Measurements from ENCODE around the gene BAZ2B.

Gene BAZ2B

GRCh38 chr2:159460227-159460626, 156.1 kb downstream of the BAZ2B start:
- ATAC-seq = no peak
- TF ChIP-seq ESRRG (CRISPR knock-in tag; IDR thresholded peaks at IDR 0.05) = no peak
- no peak for TF ChIP-seq TSHZ2 (CRISPR knock-in tag; IDR thresholded peaks at IDR 0.05)
- TF ChIP-seq CREB5 (CRISPR knock-in tag; IDR thresholded peaks at IDR 0.05; ENCODE audit: low read depth) = no peak
- no peak for TF ChIP-seq ZNF565 (CRISPR knock-in tag; conservative IDR thresholded peaks at IDR 0.05; ENCODE audit: low read depth)
- no peak for TF ChIP-seq POU6F1 (CRISPR knock-in tag; IDR thresholded peaks at IDR 0.05; ENCODE audit: borderline replicate concordance, low read depth)
- no peak for TF ChIP-seq CSDC2 (CRISPR knock-in tag; IDR thresholded peaks at IDR 0.05)
- TF ChIP-seq CSRNP3 (CRISPR knock-in tag; IDR thresholded peaks at IDR 0.05) = no peak
- TF ChIP-seq ZNF8 (CRISPR knock-in tag; IDR thresholded peaks at IDR 0.05) = no peak
- no peak for TF ChIP-seq ZFP3 (CRISPR knock-in tag; IDR thresholded peaks at IDR 0.05)
- no peak for TF ChIP-seq TCF4 (CRISPR knock-in tag; IDR thresholded peaks at IDR 0.05; ENCODE audit: borderline replicate concordance)

- ATAC-seq = no peak
- no peak for TF ChIP-seq SNAI2 (CRISPR knock-in tag; IDR thresholded peaks at IDR 0.05)
- no peak for TF ChIP-seq ESRRG (CRISPR knock-in tag; IDR thresholded peaks at IDR 0.05)
- no peak for TF ChIP-seq BACH2 (CRISPR knock-in tag; IDR thresholded peaks at IDR 0.05; ENCODE audit: borderline replicate concordance)
- no peak for TF ChIP-seq RARB (CRISPR knock-in tag; IDR thresholded peaks at IDR 0.05)
- TF ChIP-seq ARNTL (CRISPR knock-in tag; IDR thresholded peaks at IDR 0.05; ENCODE audit: borderline replicate concordance, low read depth) = no peak
- no peak for TF ChIP-seq ZC3H10 (CRISPR knock-in tag; IDR thresholded peaks at IDR 0.05)
- TF ChIP-seq ZNF8 (CRISPR knock-in tag; IDR thresholded peaks at IDR 0.05) = no peak
- TF ChIP-seq TSHZ2 (CRISPR knock-in tag; IDR thresholded peaks at IDR 0.05) = no peak
- no peak for TF ChIP-seq CREB5 (CRISPR knock-in tag; IDR thresholded peaks at IDR 0.05; ENCODE audit: low read depth)
- TF ChIP-seq OSR1 (CRISPR knock-in tag; IDR thresholded peaks at IDR 0.05) = no peak
- no peak for TF ChIP-seq ZFP30 (CRISPR knock-in tag; IDR thresholded peaks at IDR 0.05)
- no peak for TF ChIP-seq ZNF70 (CRISPR knock-in tag; IDR thresholded peaks at IDR 0.05)
These were observed 157.1 kb downstream of the BAZ2B start for GRCh38 chr2:159459279-159459678.

GRCh38 chr2:159457589-159457988, 158.8 kb downstream of the BAZ2B start:
- no peak for ATAC-seq
- TF ChIP-seq BACH2 (CRISPR knock-in tag; IDR thresholded peaks at IDR 0.05; ENCODE audit: borderline replicate concordance) (no peak), GLIS3 (CRISPR knock-in tag; IDR thresholded peaks at IDR 0.05) (no peak), PPARA (CRISPR knock-in tag; IDR thresholded peaks at IDR 0.05; ENCODE audit: borderline replicate concordance) (no peak), SNAI2 (CRISPR knock-in tag; IDR thresholded peaks at IDR 0.05) (no peak), ZNF565 (CRISPR knock-in tag; conservative IDR thresholded peaks at IDR 0.05; ENCODE audit: low read depth) (no peak), ZNF70 (CRISPR knock-in tag; IDR thresholded peaks at IDR 0.05) (no peak), TCF4 (CRISPR knock-in tag; IDR thresholded peaks at IDR 0.05; ENCODE audit: borderline replicate concordance) (no peak), CREB5 (CRISPR knock-in tag; IDR thresholded peaks at IDR 0.05; ENCODE audit: low read depth) (no peak), CSDC2 (CRISPR knock-in tag; IDR thresholded peaks at IDR 0.05) (no peak)

All from SK-N-SH treated with all-trans-retinoic acid at 6 μM for 48 hours (cell line).